Measurements from ENCODE around the gene RPL13.

RPL13 gene

DNA sequence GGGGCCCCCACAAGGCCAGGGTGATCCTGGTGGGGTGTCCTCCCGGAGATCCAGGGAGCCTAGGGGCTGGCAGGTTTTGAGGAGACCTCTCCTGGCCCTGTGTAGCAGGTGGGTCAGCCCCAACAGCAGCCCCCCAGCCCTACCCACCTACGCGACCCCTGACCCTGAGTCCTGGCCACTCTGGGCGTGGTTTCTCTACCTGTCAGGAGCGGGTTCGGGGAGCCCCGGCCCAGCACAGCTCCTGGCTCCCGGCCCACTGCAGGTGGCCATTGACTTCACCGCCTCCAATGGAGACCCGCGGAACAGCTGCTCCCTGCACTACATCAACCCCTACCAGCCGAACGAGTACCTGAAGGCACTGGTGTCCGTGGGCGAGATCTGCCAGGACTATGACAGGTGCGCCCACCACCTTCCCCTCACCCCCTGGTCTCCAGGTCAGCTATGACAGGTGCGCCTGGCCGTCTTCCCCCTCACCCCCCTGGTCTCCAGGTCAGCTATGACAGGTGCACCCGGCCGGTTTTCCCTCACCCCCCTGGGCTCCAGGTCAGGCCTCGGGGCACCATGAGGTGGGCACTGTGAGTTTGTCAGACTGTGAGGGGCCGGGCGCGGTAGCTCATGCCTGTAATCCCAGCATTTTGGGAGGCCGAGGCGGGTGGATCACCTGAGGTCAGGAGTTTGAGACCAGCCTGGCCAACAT, 28.1 kb downstream of the RPL13 start:
- peaks cover 10% of the 10 kb centered on the region for H3K4me1 ChIP-seq (ENCODE audit: control insufficient read depth, insufficient read depth, low read length, unreplicated experiment)
- H3K4me3 ChIP-seq (ENCODE audit: low read depth, low read length): no peak overlapping the region
- no peaks in the 10 kb centered on the region for H3K27me3 ChIP-seq (ENCODE audit: insufficient read depth, low read length)
- H2AFZ ChIP-seq (ENCODE audit: low read length, unreplicated experiment): no peak overlapping the region
- no peak overlapping the region for H3K27ac ChIP-seq (ENCODE audit: low read depth, low read length)
- H3K36me3 ChIP-seq (ENCODE audit: insufficient read depth, low read length): peaks cover 10% of the 10 kb centered on the region; the same call in 1 of the 2 replicates
- no peaks in the 10 kb centered on the region for H3K79me2 ChIP-seq (ENCODE audit: control insufficient read depth, insufficient read depth, low read length, unreplicated experiment)

DNA sequence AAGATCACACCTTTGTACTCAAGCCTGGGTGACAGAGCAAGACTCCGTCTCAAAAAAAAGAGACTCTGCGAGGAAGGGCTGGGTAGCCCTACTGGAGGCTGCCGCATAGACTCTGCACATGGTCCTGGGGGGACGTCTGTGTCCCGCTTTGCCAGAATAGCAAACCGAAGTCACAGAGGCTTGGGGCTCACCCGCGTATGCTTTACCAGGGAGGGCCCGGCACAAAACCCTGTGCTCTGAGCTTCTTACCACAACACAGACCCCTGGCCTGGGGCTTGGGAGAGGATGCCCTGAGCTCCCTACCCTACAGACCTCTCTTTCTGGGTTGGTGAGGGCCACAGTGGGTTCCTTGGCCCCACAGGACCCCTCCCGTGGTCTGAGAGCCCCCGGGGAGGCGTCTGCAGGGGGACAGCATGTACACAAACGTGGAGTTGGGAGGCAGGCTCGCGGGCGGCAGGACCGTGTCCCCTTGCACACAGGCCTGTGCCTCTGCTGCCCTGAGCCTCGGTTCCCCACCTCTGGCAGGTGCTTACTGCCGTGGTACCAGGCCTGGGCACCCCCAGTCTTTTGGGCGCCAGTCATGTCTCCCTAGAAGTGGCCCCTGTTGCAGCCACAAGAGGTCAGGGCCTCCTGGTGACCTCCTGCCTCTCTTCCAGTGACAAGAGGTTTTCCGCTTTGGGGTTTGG, 28.9 kb downstream of the RPL13 start:
- H3K36me3 ChIP-seq (ENCODE audit: insufficient read depth, low read length): peaks cover 10% of the 10 kb centered on the region; the same call in 1 of the 2 replicates
- peaks cover 10% of the 10 kb centered on the region for H3K4me1 ChIP-seq (ENCODE audit: control insufficient read depth, insufficient read depth, low read length, unreplicated experiment)
- no peak overlapping the region for H2AFZ ChIP-seq (ENCODE audit: low read length, unreplicated experiment)
- H3K27me3 ChIP-seq (ENCODE audit: insufficient read depth, low read length): no peaks in the 10 kb centered on the region
- no peak overlapping the region for H3K27ac ChIP-seq (ENCODE audit: low read depth, low read length)
- no peak overlapping the region for H3K4me3 ChIP-seq (ENCODE audit: low read depth, low read length)
- no peaks in the 10 kb centered on the region for H3K79me2 ChIP-seq (ENCODE audit: control insufficient read depth, insufficient read depth, low read length, unreplicated experiment)

- Histone ChIP-seq H3K79me2 (ENCODE audit: control insufficient read depth, insufficient read depth, low read length, unreplicated experiment) (no peaks in the 10 kb centered on the region), H3K27ac (ENCODE audit: low read depth, low read length) (no peak overlapping the region), H3K4me1 (ENCODE audit: control insufficient read depth, insufficient read depth, low read length, unreplicated experiment) (no peaks in the 10 kb centered on the region), H2AFZ (ENCODE audit: low read length, unreplicated experiment) (no peak overlapping the region), H3K4me3 (ENCODE audit: low read depth, low read length) (no peak overlapping the region), H3K27me3 (ENCODE audit: insufficient read depth, low read length) (no peaks in the 10 kb centered on the region), H3K36me3 (ENCODE audit: insufficient read depth, low read length) (peaks cover 7% of the 10 kb centered on the region; the same call in 1 of the 2 replicates)
Measured at GRCh38 chr16:89593841-89594240, 33.4 kb downstream of the RPL13 start.

DNA sequence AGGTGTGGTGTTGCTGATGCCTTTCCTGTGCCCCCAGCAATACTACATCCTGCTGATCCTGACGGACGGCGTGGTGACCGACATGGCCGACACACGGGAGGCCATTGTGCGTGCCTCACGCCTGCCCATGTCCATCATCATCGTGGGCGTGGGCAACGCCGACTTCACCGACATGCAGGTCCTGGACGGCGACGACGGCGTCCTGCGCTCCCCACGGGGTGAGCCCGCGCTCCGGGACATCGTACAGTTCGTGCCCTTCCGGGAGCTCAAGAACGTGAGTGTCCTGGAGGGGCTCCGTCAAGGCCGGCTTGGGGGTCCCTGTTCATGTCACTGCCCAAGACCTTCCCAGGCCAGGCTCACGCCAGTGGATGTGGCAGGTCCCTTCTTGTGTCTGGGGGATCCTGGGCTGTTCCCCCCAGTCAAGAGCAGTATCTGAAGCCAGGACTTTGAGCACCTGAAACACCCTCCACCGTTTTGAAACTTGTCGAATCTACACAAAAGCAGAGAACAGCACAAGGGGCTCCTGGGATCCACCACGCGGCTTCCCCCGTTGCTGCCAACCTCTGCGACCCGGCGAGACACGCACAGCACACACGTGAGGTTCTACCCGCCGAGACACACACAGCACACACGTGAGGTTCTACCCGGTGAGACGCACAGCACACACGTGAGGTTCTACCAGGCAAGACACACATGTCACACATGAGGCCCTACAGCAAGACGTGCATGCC, 35.0 kb downstream of the RPL13 start:
- Histone ChIP-seq H3K79me2 (ENCODE audit: control insufficient read depth, insufficient read depth, low read length, unreplicated experiment) (no peaks in the 10 kb centered on the region), H3K36me3 (ENCODE audit: insufficient read depth, low read length) (peaks cover 7% of the 10 kb centered on the region; the same call in 1 of the 2 replicates), H3K27me3 (ENCODE audit: insufficient read depth, low read length) (no peaks in the 10 kb centered on the region), H3K4me3 (ENCODE audit: low read depth, low read length) (no peak overlapping the region), H3K4me1 (ENCODE audit: control insufficient read depth, insufficient read depth, low read length, unreplicated experiment) (no peaks in the 10 kb centered on the region), H2AFZ (ENCODE audit: low read length, unreplicated experiment) (no peak overlapping the region), H3K27ac (ENCODE audit: low read depth, low read length) (no peak overlapping the region)

DNA sequence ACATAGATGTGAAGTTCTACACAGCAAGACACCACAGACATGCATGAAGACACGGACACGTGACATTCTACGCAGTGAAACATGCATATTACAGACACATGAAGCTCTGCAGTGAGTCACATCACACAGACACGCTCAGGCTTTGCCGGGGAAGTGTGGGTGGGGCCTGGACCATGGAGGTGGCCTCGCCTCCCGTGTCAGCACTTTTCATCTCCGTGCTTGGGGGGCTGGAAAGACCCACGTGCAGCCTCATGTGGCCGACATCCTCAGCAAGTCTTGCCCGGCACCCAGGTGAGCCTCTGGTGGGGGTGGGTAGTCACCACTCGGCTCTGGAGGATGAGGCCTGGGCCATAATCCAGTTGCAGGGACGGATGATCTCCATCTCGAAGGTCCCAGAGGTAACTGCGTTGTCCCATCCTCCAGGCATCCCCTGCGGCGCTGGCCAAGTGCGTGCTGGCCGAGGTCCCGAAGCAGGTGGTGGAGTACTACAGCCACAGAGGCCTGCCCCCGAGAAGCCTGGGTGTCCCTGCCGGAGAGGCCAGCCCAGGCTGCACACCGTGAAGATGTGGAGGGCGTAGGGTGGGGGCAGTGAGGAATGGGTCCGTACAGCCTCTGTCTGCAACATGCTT, 35.7 kb downstream of the RPL13 start:
- Histone ChIP-seq H3K27me3 (ENCODE audit: insufficient read depth, low read length) (no peaks in the 10 kb centered on the region), H3K4me1 (ENCODE audit: control insufficient read depth, insufficient read depth, low read length, unreplicated experiment) (peaks cover 4% of the 10 kb centered on the region), H2AFZ (ENCODE audit: low read length, unreplicated experiment) (no peak overlapping the region), H3K79me2 (ENCODE audit: control insufficient read depth, insufficient read depth, low read length, unreplicated experiment) (no peaks in the 10 kb centered on the region), H3K4me3 (ENCODE audit: low read depth, low read length) (no peak overlapping the region), H3K27ac (ENCODE audit: low read depth, low read length) (no peak overlapping the region), H3K36me3 (ENCODE audit: insufficient read depth, low read length) (peaks cover 7% of the 10 kb centered on the region; the same call in 1 of the 2 replicates)

DNA sequence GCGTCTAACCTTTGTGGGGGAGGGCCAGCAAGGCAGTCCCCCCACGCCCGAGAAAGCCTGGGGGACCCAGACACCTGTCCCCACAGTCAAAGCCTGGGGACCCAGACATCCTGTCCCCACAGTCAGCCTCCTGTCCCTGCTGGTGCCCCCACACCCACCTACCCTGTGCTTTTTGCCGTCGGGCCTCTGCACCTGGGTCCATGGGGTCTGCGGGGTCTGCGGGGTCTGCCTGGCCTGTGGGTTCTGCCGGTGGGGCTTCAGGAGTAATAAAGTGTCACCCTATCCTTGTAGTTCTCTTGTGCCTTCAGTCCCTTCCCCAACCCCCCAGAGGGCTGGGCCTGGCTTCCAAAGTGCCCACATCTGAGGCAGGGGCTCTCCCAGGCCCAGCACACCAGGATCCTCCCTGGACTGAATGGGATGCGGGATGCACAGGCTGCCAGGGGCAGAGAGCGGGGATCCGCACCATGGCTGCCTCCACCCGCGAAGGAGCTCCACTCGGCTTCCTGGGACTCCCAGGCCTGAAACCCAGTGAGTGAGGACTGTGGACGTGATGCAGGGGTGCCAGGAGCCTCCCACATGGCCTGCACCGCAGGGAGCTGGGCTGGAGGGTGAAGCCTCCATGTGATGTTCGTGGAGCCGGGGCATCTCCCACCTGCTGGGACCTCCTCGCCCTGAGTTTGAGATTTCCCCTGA, 36.6 kb downstream of the RPL13 start:
- peaks cover 7% of the 10 kb centered on the region; the same call in 1 of the 2 replicates for H3K36me3 ChIP-seq (ENCODE audit: insufficient read depth, low read length)
- peaks cover 7% of the 10 kb centered on the region for H3K4me1 ChIP-seq (ENCODE audit: control insufficient read depth, insufficient read depth, low read length, unreplicated experiment)
- no peaks in the 10 kb centered on the region for H3K79me2 ChIP-seq (ENCODE audit: control insufficient read depth, insufficient read depth, low read length, unreplicated experiment)
- H3K27me3 ChIP-seq (ENCODE audit: insufficient read depth, low read length): no peaks in the 10 kb centered on the region
- H3K27ac ChIP-seq (ENCODE audit: low read depth, low read length): no peak overlapping the region
- H2AFZ ChIP-seq (ENCODE audit: low read length, unreplicated experiment): no peak overlapping the region
- H3K4me3 ChIP-seq (ENCODE audit: low read depth, low read length): no peak overlapping the region

DNA sequence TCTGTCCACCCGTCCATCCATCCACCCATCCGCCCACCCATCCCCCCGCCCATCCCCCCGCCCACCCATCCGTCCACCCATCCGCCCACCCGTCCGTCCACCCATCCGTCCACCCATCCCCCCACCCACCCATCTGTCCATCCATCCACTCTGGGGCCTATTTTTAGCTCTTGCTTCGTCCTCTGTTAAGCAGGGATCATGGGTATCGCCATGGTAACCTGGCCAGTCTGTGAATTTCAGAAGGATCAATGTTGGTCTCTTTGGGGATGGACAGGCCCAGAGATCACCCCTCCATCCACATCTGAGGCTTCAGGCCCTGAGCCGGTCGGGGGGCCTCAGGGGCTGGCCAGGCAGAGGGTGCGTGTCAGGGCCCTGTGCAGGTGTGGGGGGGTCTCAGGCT, 37.7 kb downstream of the RPL13 start:
- no peaks in the 10 kb centered on the region for H3K27me3 ChIP-seq (ENCODE audit: insufficient read depth, low read length)
- peaks cover 5% of the 10 kb centered on the region; the same call in 1 of the 2 replicates for H3K36me3 ChIP-seq (ENCODE audit: insufficient read depth, low read length)
- no peak overlapping the region for H3K4me3 ChIP-seq (ENCODE audit: low read depth, low read length)
- H3K27ac ChIP-seq (ENCODE audit: low read depth, low read length): no peak overlapping the region
- H2AFZ ChIP-seq (ENCODE audit: low read length, unreplicated experiment): no peak overlapping the region
- no peaks in the 10 kb centered on the region for H3K79me2 ChIP-seq (ENCODE audit: control insufficient read depth, insufficient read depth, low read length, unreplicated experiment)
- peaks cover 16% of the 10 kb centered on the region for H3K4me1 ChIP-seq (ENCODE audit: control insufficient read depth, insufficient read depth, low read length, unreplicated experiment)

DNA sequence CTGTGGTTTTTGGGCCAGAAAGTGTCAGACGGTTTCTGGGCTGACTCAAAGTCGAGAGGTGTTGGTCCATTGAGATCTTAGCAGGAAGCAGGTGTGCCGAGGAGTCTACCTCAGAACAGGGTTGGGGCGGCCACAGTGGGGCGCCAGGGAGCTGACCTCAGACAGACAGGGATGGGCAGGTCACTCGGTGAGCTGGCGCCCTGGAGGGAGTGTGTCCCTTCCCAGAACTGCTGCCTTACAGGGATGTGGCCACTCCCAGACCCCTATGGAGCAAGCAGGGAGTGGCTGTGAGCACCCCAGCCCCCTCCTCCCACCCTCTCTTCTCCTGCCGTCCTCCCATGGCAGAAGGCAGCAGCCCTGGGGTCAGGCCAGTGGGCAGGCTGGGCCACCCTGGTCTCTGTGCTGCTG, 39.0 kb downstream of the RPL13 start:
- H3K27ac ChIP-seq (ENCODE audit: low read depth, low read length): no peak overlapping the region
- no peaks in the 10 kb centered on the region for H3K27me3 ChIP-seq (ENCODE audit: insufficient read depth, low read length)
- peaks cover 16% of the 10 kb centered on the region for H3K4me1 ChIP-seq (ENCODE audit: control insufficient read depth, insufficient read depth, low read length, unreplicated experiment)
- peaks cover 5% of the 10 kb centered on the region; the same call in 1 of the 2 replicates for H3K36me3 ChIP-seq (ENCODE audit: insufficient read depth, low read length)
- no peak overlapping the region for H2AFZ ChIP-seq (ENCODE audit: low read length, unreplicated experiment)
- H3K4me3 ChIP-seq (ENCODE audit: low read depth, low read length): no peak overlapping the region
- no peaks in the 10 kb centered on the region for H3K79me2 ChIP-seq (ENCODE audit: control insufficient read depth, insufficient read depth, low read length, unreplicated experiment)

DNA sequence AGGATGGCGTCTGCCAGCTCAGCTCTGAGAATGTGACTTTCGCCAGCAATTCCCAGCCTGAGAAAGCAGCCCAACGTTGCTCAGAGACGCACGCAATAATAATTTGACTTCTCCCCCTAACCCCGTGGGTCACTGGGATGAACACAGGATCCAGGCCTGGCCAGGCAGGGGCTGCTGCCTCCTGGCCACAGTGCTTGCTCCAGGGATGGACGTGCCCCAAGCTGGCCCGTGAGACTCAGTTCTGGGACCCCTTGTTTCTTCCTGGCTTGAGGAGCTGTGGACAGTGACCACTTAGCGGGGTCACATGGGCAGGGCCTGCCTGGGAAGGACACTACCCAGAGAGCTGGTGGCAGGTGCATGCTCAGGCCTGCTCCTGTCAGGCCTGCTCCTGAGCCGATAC, 39.4 kb downstream of the RPL13 start:
- H3K79me2 ChIP-seq (ENCODE audit: control insufficient read depth, insufficient read depth, low read length, unreplicated experiment): no peaks in the 10 kb centered on the region
- peaks cover 16% of the 10 kb centered on the region for H3K4me1 ChIP-seq (ENCODE audit: control insufficient read depth, insufficient read depth, low read length, unreplicated experiment)
- no peak overlapping the region for H2AFZ ChIP-seq (ENCODE audit: low read length, unreplicated experiment)
- H3K27ac ChIP-seq (ENCODE audit: low read depth, low read length): no peak overlapping the region
- H3K27me3 ChIP-seq (ENCODE audit: insufficient read depth, low read length): no peaks in the 10 kb centered on the region
- H3K4me3 ChIP-seq (ENCODE audit: low read depth, low read length): no peak overlapping the region
- H3K36me3 ChIP-seq (ENCODE audit: insufficient read depth, low read length): peaks cover 5% of the 10 kb centered on the region; the same call in 1 of the 2 replicates

DNA sequence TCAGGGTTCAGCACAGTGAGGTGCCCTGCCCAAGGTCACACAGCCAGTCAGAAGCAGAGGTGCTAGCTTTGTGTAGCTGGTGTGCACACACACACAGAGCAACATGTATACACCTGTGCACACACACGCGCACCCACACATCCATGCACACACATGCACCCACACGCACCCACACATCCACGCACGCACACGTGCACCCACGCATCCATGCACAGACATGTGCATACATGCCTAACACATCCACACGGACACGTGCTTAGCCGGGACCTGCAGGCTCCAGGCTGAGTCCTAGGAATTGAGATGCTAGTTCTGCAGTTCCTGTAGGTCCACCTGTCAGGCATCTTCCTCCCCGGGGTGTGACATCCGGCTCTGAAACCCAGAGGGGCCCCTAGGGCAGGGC, 39.9 kb downstream of the RPL13 start:
- H3K79me2 ChIP-seq (ENCODE audit: control insufficient read depth, insufficient read depth, low read length, unreplicated experiment): no peaks in the 10 kb centered on the region
- no peaks in the 10 kb centered on the region for H3K27me3 ChIP-seq (ENCODE audit: insufficient read depth, low read length)
- peaks cover 16% of the 10 kb centered on the region for H3K4me1 ChIP-seq (ENCODE audit: control insufficient read depth, insufficient read depth, low read length, unreplicated experiment)
- H3K36me3 ChIP-seq (ENCODE audit: insufficient read depth, low read length): peaks cover 5% of the 10 kb centered on the region; the same call in 1 of the 2 replicates
- no peak overlapping the region for H2AFZ ChIP-seq (ENCODE audit: low read length, unreplicated experiment)
- H3K27ac ChIP-seq (ENCODE audit: low read depth, low read length): no peak overlapping the region
- H3K4me3 ChIP-seq (ENCODE audit: low read depth, low read length): no peak overlapping the region
